LNCaP clone FGC (cell line): ENCODE measurements around the gene ZNF594.
"Not testable (repeated sequence)": the region's sequence is repeated elsewhere in the genome, so short reads cannot be mapped to it uniquely, and the experiment has no call there.

ENCODE experiments used
- DNase-seq: peaks from one replicate; pipeline ENCODE4 v3.0.0-alpha.2; 2011; ENCODE audit warnings: low read depth
- H3K4me3 ChIP-seq: 2 replicates; pipeline ENCODE4 v1.5.1; 2011; ENCODE audit warnings: mild to moderate bottlenecking, low read depth, low read length, control low read depth
- CTCF ChIP-seq: IDR thresholded peaks from 2 replicates; pipeline ENCODE4 v1.5.1; 2012; ENCODE audit warnings: mild to moderate bottlenecking; ENCODE audit not compliant: control insufficient read depth, insufficient read depth; ENCODE audit errors: extremely low read depth

ZNF594 gene

DNA sequence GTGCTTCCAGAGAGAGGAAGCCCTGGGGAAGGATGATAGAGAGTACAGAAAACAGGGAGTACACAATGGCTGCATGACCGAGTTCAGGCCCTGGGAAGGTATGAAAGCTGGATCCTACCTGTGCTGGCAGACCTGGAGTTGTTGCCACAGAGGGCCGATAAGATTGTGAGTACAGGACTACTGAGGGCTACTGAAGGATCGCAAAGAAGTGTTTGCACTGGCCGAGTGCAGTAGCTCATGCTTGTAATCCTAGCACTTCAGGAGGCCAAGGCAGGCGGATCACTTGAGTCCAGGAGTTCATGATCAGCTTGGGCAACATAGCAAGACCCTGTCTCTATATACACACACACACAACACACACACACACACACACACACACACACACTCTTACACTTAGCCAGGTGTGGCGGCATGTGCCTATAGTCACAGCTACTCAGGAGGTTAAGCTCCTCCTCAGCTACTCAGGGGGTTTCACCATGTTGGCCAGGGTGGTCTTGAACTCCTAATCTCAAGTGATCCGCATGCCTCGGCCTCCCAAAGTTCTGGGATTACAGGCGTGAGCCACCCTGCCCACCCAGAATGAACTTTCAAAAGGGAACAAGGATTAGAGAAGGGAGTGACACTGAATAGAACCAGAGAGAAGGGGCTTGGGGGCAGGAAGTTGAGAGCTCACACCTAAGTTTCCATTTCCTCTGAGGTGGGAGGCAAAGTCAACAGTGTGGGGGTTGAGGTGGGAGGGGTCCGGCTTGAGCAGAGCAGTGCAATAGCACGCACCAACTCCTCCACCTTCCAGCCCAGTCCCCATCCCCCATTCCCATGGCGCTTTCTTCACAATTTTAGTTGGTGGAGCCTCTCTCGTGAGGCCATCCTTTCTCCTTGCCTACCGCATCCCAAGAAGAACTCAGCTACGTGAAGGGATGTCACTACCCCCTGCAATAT, 35.5 kb upstream of the ZNF594 start:
- H3K4me3 ChIP-seq: no peak overlapping the region
- no peak for DNase-seq
- TF ChIP-seq CTCF: no peak

GRCh38 chr17:5225668-5226457, 34.2 kb upstream of the ZNF594 start:
- DNase-seq: no peak
- no peak for TF ChIP-seq CTCF
- H3K4me3 ChIP-seq: no peak overlapping the region

GRCh38 chr17:5221912-5222311, 30.2 kb upstream of the ZNF594 start:
- not testable (repeated sequence) for H3K4me3 ChIP-seq

GRCh38 chr17:5220074-5220473, 28.4 kb upstream of the ZNF594 start:
- no peak for DNase-seq
- H3K4me3 ChIP-seq: no peak overlapping the region
- TF ChIP-seq CTCF: no peak

More at GRCh38 chr17:5221912-5222311, 30.2 kb upstream of the ZNF594 start:
- DNase-seq: not testable (repeated sequence)

DNA sequence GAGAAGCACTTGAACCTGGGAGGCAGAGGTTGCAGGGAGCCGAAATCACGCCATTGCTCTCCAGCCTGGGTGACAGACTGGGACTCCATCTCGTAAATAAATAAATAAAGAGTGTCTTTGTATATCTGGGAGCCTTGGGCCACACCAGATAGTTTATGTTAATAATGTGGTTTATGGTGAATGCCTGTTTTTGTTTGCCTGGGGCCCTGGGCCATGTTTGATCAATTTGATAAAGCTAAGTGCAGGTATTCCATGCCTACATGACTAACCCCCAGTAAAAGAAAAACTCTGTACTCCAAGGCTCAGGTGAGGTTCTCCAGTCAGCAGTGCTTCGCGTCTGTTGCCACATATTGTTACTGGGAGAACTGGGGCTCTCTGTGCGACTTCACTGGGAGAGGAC, 27.9 kb upstream of the ZNF594 start:
- no peak overlapping the region for H3K4me3 ChIP-seq
- no peak for TF ChIP-seq CTCF
- no peak for DNase-seq

DNA sequence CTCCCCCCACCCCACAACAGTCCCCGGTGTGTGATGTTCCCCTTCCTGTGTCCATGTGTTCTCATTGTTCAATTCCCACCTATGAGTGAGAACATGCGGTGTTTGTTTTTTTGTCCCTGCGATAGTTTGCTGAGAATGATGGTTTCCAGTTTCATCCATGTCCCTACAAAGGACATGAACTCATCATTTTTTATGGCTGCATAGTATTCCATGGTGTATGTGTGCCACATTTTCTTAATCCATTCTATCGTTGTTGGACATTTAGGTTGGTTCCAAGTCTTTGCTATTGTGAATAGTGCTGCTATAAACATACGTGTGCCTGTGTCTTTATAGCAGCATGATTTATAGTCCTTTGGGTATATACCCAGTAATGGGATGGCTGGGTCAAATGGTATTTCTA, 25.9 kb upstream of the ZNF594 start:
- H3K4me3 ChIP-seq, DNase-seq: not testable (repeated sequence)

DNA sequence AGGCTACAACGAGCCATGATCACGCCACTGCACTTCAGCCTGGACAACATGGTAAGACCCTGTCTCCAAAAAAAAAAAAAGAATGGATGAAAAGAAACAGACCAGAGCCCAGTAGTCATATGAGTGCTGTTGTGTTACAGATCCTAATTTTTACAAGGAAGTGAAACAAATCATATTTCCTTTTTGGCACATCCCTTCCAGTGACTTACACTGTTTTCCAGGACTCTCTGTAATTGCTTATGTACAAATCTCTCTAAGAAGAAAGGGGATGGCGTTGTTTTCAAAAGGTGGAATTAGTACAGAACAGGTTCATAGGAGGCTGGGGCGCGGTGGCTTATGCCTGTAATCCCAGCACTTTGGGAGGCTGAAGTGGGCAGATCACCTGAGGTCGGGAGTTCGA, 19.8 kb upstream of the ZNF594 start:
- no peak overlapping the region for H3K4me3 ChIP-seq
- DNase-seq: peak; percentile 15
- no peak for TF ChIP-seq CTCF
